NB4 (cell line): ENCODE results near the gene FPR1.

Source experiments
- POLR2A ChIP-seq: IDR thresholded peaks from 2 replicates; pipeline ENCODE4 v1.6.1; 2011; ENCODE audit warnings: mild to moderate bottlenecking; ENCODE audit not compliant: insufficient read length; ENCODE audit errors: extremely low read depth
- TF ChIP-seq, protein P1 (sequence below): IDR thresholded peaks from one replicate; pipeline ENCODE4 v1.5.1; 2012; ENCODE audit warnings: low read depth, low read length
- TF ChIP-seq, protein P2 (sequence below): IDR thresholded peaks from 2 replicates; pipeline ENCODE4 v1.6.1; 2011; ENCODE audit warnings: low read depth, low read length

DNA sequence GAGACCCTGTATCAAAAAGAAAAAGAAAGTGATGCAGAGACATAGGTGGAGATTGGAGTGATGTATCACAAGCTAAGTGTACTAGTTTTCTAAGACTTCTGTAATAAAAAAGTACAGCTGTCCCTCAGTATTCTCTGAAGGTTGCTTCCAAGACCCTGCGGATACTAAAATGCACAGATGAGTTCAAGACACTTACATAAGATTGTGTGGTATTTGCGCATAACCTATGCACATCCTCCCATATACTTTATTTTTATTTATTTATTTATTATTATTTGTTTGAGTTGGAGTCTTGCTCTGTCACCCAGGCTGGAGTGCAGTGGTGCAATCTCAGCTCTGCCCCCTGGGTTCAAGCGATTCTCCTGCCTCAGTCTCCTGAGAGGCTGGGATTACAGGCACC is 14.3 kb downstream of the FPR1 start:
- TF ChIP-seq, protein P1, sequence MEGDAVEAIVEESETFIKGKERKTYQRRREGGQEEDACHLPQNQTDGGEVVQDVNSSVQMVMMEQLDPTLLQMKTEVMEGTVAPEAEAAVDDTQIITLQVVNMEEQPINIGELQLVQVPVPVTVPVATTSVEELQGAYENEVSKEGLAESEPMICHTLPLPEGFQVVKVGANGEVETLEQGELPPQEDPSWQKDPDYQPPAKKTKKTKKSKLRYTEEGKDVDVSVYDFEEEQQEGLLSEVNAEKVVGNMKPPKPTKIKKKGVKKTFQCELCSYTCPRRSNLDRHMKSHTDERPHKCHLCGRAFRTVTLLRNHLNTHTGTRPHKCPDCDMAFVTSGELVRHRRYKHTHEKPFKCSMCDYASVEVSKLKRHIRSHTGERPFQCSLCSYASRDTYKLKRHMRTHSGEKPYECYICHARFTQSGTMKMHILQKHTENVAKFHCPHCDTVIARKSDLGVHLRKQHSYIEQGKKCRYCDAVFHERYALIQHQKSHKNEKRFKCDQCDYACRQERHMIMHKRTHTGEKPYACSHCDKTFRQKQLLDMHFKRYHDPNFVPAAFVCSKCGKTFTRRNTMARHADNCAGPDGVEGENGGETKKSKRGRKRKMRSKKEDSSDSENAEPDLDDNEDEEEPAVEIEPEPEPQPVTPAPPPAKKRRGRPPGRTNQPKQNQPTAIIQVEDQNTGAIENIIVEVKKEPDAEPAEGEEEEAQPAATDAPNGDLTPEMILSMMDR, result no peak
- no peak for TF ChIP-seq POLR2A
- TF ChIP-seq, protein P2, sequence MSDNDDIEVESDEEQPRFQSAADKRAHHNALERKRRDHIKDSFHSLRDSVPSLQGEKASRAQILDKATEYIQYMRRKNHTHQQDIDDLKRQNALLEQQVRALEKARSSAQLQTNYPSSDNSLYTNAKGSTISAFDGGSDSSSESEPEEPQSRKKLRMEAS, result no peak
